Left lung (tissue), 10 donors: ENCODE results near the gene SNX22. TPM values are rescaled to one million over a fixed set of nuclear protein-coding genes. Genes with fewer than 3 reads are reported as not detected.

ENCODE experiments used
- ATAC-seq: fragments of 200-7000 bp; cut with Tn5 transposase; one replicate; pipeline ENCODE4 v1.9.1; 2020; ENCODE audit warnings: moderate library complexity
- DNase-seq, 4 donors: peaks; one replicate each; pipeline ENCODE4 v3.0.0-alpha.2; 2013 to 2020
- H3K27ac ChIP-seq, 2 donors: fragments of 200-600 bp; sonication (generic) in 1 of 2; one replicate each; pipeline versions ENCODE4 v1.5.0 to v1.8.0; 2020 to 2021
- H3K27me3 ChIP-seq, 2 donors: fragments of 200-600 bp; sonication (generic) in 1 of 2; one replicate each; pipeline versions ENCODE4 v1.5.0 to v1.8.0; 2020 to 2021
- H3K36me3 ChIP-seq, 2 donors: fragments of 200-600 bp; sonication (generic) in 1 of 2; one replicate each; pipeline versions ENCODE4 v1.5.0 to v1.8.0; 2020 to 2021
- H3K4me1 ChIP-seq, 2 donors: fragments of 200-600 bp; one replicate each; pipeline ENCODE4 v1.8.0; 2021
- H3K4me3 ChIP-seq, 2 donors: fragments of 200-600 bp; sonication (generic) in 1 of 2; one replicate each; pipeline versions ENCODE4 v1.5.0 to v1.8.0; 2020 to 2021; ENCODE audit warnings: mild to moderate bottlenecking in 1 of 2
- H3K9me3 ChIP-seq, 2 donors: fragments of 200-600 bp; sonication (generic) in 1 of 2; one replicate each; pipeline versions ENCODE4 v1.5.0 to v1.8.0; 2020 to 2021
- CTCF ChIP-seq, 2 donors: fragments of 200-600 bp; sonication (generic) in 1 of 2; IDR thresholded peaks; one replicate each; pipeline versions ENCODE4 v1.5.0 to v1.8.0; 2021; ENCODE audit warnings: antibody characterized with exemption in 2 of 2
- intact Hi-C, 2 donors: fragments of 100-400 bp; cut with DNase I; formaldehyde crosslinking; loops; one replicate each; pipeline versions ENCODE4 v1.11.2 to v1.14.2; 2022
- polyA plus RNA-seq, 6 donors: library from polyadenylated mRNA; unstranded; fragments of 120-200 nt; gene quantifications; one replicate each; pipeline ENCODE4 v1.2.1, GENCODE V29; 2013; ENCODE audit not compliant: insufficient read length in 6 of 6
- total RNA-seq, 2 donors: library from RNA; stranded (reverse); fragmentation: NEBNext Ultra II Directional; extraction: Animal tissue kit (Norgen Biotek cat#: 25700); gene quantifications; one replicate each; pipeline ENCODE4 v1.2.1, GENCODE V29; 2021
- donor health status: DM: no; HTN: yes; CAD: no.
- donor health status: DM: no; HTN: no; CAD: no.

SNX22 gene
- total and polyA plus RNA-seq, 8 donors: 1.8 to 7.4 (median 3.3) TPM

DNA sequence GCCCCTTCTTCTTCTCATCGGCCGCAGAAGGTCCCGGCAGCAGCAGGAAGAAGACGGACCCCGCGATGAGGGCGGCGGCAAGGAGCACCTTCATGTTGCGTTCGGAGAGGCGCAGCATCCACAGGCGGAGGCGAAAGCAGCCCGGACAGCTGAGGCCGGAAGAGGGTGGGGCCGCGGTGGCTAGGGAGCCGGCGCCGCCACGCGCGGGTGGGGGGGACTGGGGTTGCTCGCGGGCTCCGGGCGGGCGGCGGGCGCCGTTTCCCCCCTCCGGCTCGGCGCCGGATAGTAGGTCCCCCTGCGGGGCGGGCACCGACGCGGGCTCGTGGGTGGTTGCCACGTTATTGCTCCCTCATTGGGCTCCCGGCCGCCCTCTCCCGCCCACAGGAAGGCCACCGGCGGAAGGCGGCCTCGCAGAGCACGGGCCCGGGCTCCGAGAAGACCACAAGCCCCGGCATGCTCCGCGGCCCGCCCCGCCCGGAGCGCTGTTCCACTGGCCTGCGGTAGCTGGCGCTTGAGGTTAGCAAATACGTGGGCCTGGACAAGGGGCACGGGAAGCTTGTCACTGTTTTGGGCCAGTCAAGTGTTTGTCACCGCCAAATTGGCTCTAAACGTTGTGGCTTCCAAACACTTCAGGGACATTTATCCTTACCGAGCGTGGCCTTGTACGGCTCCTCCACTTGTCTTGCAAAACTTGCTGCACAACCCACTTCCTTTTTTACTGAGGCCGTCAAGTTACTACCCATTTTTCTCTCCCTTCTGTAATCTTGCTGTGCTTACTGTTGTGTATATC is 11.5 kb downstream of the SNX22 start, which contains the start of gene PPIB:
TSS of gene PPIB (minus strand) at position 154 of the 790 bp plus-strand sequence. CDS start at position 118, 36 bp downstream.
- Histone ChIP-seq H3K36me3 (peaks cover 3 to 37% of the 10 kb centered on the region in 2 donors), H3K27ac (peak within 1 kb of the TSS; percentile 90 to 94), H3K4me3 (peak within 1 kb of the TSS; percentile 74 to 95), H3K9me3 (no peaks in the 10 kb centered on the region), H3K27me3 (no peaks in the 10 kb centered on the region), H3K4me1 (peaks cover 27 to 52% of the 10 kb centered on the region in 2 donors)
- DNase-seq: peak; percentile 96 to 100 (median 99)
- peak; percentile 95 for ATAC-seq
- intact Hi-C loops: no loop called here
- peak in 1 of 2 donors; percentile 45 for TF ChIP-seq CTCF (IDR thresholded peaks at IDR 0.05)

GRCh38 chr15:64163659-64164362 is 12.3 kb downstream of the SNX22 start:
- Histone ChIP-seq H3K27ac (peak overlapping the region; percentile 90 to 94), H3K4me3 (peak overlapping the region; percentile 7 to 95), H3K4me1 (peaks cover 27 to 46% of the 10 kb centered on the region in 2 donors), H3K9me3 (no peaks in the 10 kb centered on the region), H3K36me3 (peaks cover 3 to 30% of the 10 kb centered on the region in 2 donors), H3K27me3 (no peaks in the 10 kb centered on the region)
- no peak for TF ChIP-seq CTCF (IDR thresholded peaks at IDR 0.05)
- DNase-seq (peak in 1 of 4 donors; percentile 61), ATAC-seq (peak; percentile 40)
- intact Hi-C loops: no loop called here

DNA sequence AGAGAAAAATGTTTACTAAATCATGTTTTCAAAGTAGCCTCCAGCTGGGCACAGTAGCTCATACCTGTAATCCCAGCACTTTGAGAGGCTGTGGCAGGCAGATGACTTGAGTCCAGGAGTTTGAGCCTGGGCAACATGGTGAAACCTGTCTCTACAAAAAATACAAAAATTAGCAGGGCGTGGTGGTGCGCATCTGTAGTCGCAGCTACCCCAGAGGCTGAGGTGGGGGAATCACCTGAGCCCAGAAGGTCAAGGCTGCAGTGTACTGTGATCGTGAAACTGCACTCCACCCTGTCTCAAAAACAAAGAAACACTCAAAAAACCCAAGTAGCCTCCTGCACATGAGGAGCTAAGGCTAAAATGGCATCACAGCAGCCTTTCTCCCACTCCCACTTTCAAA is 12.9 kb downstream of the SNX22 start:
- intact Hi-C loops: no loop called here
- no peak for TF ChIP-seq CTCF (IDR thresholded peaks at IDR 0.05)

GRCh38 chr15:64166102-64166890 is 14.8 kb downstream of the SNX22 start:
- Histone ChIP-seq H3K27me3 (no peaks in the 10 kb centered on the region), H3K4me1 (peaks cover 7 to 22% of the 10 kb centered on the region in 2 donors), H3K4me3 (no peak overlapping the region), H3K27ac (no peak overlapping the region), H3K9me3 (no peaks in the 10 kb centered on the region), H3K36me3 (peaks cover 0 to 21% of the 10 kb centered on the region in 2 donors)
- TF ChIP-seq CTCF (IDR thresholded peaks at IDR 0.05): no peak
- ATAC-seq (no peak), DNase-seq (no peak)
- intact Hi-C loops: no loop called here

More for the DNA sequence above, 12.9 kb downstream of the SNX22 start:
- Histone ChIP-seq H3K4me1 (peaks cover 23 to 40% of the 10 kb centered on the region in 2 donors), H3K36me3 (peaks cover 2 to 24% of the 10 kb centered on the region in 2 donors), H3K27ac (peak overlapping the region; percentile 90 to 94), H3K4me3 (no peak overlapping the region), H3K9me3 (no peaks in the 10 kb centered on the region), H3K27me3 (no peaks in the 10 kb centered on the region)
- DNase-seq (no peak), ATAC-seq (no peak)
